ENCODE data around the gene C1orf159.

GRCh38 chr1:1088801-1089680 lies 26.8 kb downstream of the C1orf159 start:
- no peak for TF ChIP-seq CTCF (IDR thresholded peaks at IDR 0.05; ENCODE audit: insufficient read depth, low read length)
- no peak for TF ChIP-seq POLR2AphosphoS5 (IDR thresholded peaks at IDR 0.05; ENCODE audit: low read depth)
- TF ChIP-seq, protein P1, sequence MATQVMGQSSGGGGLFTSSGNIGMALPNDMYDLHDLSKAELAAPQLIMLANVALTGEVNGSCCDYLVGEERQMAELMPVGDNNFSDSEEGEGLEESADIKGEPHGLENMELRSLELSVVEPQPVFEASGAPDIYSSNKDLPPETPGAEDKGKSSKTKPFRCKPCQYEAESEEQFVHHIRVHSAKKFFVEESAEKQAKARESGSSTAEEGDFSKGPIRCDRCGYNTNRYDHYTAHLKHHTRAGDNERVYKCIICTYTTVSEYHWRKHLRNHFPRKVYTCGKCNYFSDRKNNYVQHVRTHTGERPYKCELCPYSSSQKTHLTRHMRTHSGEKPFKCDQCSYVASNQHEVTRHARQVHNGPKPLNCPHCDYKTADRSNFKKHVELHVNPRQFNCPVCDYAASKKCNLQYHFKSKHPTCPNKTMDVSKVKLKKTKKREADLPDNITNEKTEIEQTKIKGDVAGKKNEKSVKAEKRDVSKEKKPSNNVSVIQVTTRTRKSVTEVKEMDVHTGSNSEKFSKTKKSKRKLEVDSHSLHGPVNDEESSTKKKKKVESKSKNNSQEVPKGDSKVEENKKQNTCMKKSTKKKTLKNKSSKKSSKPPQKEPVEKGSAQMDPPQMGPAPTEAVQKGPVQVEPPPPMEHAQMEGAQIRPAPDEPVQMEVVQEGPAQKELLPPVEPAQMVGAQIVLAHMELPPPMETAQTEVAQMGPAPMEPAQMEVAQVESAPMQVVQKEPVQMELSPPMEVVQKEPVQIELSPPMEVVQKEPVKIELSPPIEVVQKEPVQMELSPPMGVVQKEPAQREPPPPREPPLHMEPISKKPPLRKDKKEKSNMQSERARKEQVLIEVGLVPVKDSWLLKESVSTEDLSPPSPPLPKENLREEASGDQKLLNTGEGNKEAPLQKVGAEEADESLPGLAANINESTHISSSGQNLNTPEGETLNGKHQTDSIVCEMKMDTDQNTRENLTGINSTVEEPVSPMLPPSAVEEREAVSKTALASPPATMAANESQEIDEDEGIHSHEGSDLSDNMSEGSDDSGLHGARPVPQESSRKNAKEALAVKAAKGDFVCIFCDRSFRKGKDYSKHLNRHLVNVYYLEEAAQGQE (IDR thresholded peaks at IDR 0.05; ENCODE audit: insufficient replicate concordance, low read depth) = no peak
- no peak for TF ChIP-seq SPI1 (IDR thresholded peaks at IDR 0.05; ENCODE audit: borderline replicate concordance, low read depth)
- no peak for TF ChIP-seq GABPA (IDR thresholded peaks at IDR 0.05; ENCODE audit: low read depth)
